Glutamatergic neuron (in vitro differentiated cells): Measurements from ENCODE around the gene C1orf50. TPM values are rescaled to one million over a fixed set of nuclear protein-coding genes. Genes with fewer than 3 reads are reported as not detected.

Experiments used
- DNase-seq: peaks from one replicate; pipeline ENCODE4 v3.0.0; 2022
- H3K27ac Mint-ChIP-seq: one replicate; pipeline ENCODE4 v1.8.0; 2020; ENCODE audit warnings: mild to moderate bottlenecking, mixed read lengths, inconsistent platforms; ENCODE audit not compliant: unreplicated experiment
- H3K27me3 Mint-ChIP-seq: one replicate; pipeline ENCODE4 v1.8.0; 2020; ENCODE audit warnings: mild to moderate bottlenecking, moderate library complexity, mixed read lengths, inconsistent platforms; ENCODE audit not compliant: unreplicated experiment
- H3K36me3 Mint-ChIP-seq: one replicate; pipeline ENCODE4 v1.8.0; 2020; ENCODE audit warnings: mild to moderate bottlenecking, mixed read lengths, inconsistent platforms; ENCODE audit not compliant: unreplicated experiment
- H3K4me1 Mint-ChIP-seq: one replicate; pipeline ENCODE4 v1.8.0; 2020; ENCODE audit warnings: mild to moderate bottlenecking, low read depth, mixed read lengths, inconsistent platforms; ENCODE audit not compliant: unreplicated experiment
- H3K4me3 Mint-ChIP-seq: one replicate; pipeline ENCODE4 v1.8.0; 2020; ENCODE audit warnings: mild to moderate bottlenecking, mixed read lengths, inconsistent platforms; ENCODE audit not compliant: unreplicated experiment
- H3K9me3 Mint-ChIP-seq: one replicate; pipeline ENCODE4 v1.8.0; 2020; ENCODE audit warnings: mild to moderate bottlenecking, moderate library complexity, mixed read lengths, inconsistent platforms; ENCODE audit not compliant: unreplicated experiment
- total RNA-seq: library from RNA; stranded (reverse); fragmentation: NEBNext Ultra II Directional; extraction: Animal tissue kit (Norgen Biotek cat#: 25700); gene quantifications from one replicate; pipeline ENCODE4 v1.2.1, GENCODE V29; 2021; ENCODE audit not compliant: unreplicated experiment
- TF ChIP-seq, protein P1 (sequence below): fragments of 200-600 bp; sonication (generic); IDR thresholded peaks from one replicate; pipeline ENCODE4 v1.5.0; 2021; ENCODE audit not compliant: partially characterized antibody, unreplicated experiment

C1orf50 gene
- total RNA-seq, 1 donor from 2014 or later: 21.6 TPM

DNA sequence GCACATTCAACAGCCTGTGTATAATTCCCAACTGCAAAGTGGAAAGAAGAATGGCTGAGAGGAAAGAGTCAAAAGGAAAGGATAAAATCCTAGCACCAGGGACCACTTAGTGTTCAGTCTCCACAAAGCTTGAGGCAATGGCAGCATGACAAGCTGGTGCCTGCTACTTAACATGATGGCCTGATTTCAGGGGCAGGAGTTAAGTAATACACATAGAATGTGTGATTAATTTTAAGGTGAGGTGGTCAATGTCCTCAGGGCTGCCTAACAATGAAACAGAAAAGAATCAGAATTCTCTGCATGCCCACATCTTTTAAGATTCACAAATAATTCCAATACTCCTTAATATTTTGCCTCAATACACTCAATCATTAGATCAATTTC lies 9.2 kb upstream of the C1orf50 start:
- peak overlapping the region; percentile 99 for H3K27ac Mint-ChIP-seq
- peaks cover 8% of the 10 kb centered on the region for H3K27me3 Mint-ChIP-seq

DNA sequence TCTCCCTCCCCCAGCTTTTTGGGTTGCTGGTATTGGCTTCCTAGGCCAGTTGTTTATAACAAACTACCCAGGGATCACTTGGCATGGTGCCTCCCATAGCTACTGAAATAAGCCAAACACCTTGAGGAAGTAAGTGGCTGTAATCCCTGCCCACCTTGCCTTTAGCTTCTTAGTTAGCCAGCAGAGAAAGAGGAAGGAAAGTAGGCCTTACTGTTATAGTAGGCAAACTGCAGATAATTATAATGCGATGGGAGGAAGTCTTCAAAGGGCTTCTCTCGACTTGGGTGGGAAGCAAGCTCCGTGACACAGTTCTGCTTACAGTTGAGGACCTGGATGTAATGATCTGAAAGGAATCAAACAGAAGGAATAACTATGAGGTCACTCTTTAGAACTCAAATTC lies 8.4 kb upstream of the C1orf50 start:
- H3K27ac Mint-ChIP-seq: peak overlapping the region; percentile 78
- peak overlapping the region; percentile 12 for H3K4me3 Mint-ChIP-seq
- peaks cover 8% of the 10 kb centered on the region for H3K27me3 Mint-ChIP-seq
- peaks cover 5% of the 10 kb centered on the region for H3K9me3 Mint-ChIP-seq
- TF ChIP-seq, protein P1, sequence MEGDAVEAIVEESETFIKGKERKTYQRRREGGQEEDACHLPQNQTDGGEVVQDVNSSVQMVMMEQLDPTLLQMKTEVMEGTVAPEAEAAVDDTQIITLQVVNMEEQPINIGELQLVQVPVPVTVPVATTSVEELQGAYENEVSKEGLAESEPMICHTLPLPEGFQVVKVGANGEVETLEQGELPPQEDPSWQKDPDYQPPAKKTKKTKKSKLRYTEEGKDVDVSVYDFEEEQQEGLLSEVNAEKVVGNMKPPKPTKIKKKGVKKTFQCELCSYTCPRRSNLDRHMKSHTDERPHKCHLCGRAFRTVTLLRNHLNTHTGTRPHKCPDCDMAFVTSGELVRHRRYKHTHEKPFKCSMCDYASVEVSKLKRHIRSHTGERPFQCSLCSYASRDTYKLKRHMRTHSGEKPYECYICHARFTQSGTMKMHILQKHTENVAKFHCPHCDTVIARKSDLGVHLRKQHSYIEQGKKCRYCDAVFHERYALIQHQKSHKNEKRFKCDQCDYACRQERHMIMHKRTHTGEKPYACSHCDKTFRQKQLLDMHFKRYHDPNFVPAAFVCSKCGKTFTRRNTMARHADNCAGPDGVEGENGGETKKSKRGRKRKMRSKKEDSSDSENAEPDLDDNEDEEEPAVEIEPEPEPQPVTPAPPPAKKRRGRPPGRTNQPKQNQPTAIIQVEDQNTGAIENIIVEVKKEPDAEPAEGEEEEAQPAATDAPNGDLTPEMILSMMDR: no peak
- H3K36me3 Mint-ChIP-seq: peaks cover 12% of the 10 kb centered on the region
- DNase-seq: no peak
- peaks cover 19% of the 10 kb centered on the region for H3K4me1 Mint-ChIP-seq

More for the DNA sequence above, 9.2 kb upstream of the C1orf50 start:
- no peak for DNase-seq
- Mint-ChIP-seq H3K9me3 (peaks cover 5% of the 10 kb centered on the region), H3K36me3 (peaks cover 16% of the 10 kb centered on the region), H3K4me3 (peak overlapping the region; percentile 55), H3K4me1 (peaks cover 19% of the 10 kb centered on the region)
- TF ChIP-seq, protein P1: no peak

GRCh38 chr1:42759114-42759513 lies 7.9 kb upstream of the C1orf50 start:
- Mint-ChIP-seq H3K27me3 (peaks cover 6% of the 10 kb centered on the region), H3K4me3 (no peak overlapping the region), H3K36me3 (peaks cover 7% of the 10 kb centered on the region), H3K9me3 (peaks cover 3% of the 10 kb centered on the region), H3K27ac (peak overlapping the region; percentile 78), H3K4me1 (peaks cover 19% of the 10 kb centered on the region)
- TF ChIP-seq, protein P1: no peak
- DNase-seq: no peak

GRCh38 chr1:42761567-42761966 lies 5.5 kb upstream of the C1orf50 start:
- Mint-ChIP-seq H3K27ac (no peak overlapping the region), H3K36me3 (no peaks in the 10 kb centered on the region), H3K9me3 (peaks cover 3% of the 10 kb centered on the region), H3K4me3 (no peak overlapping the region), H3K4me1 (peaks cover 19% of the 10 kb centered on the region), H3K27me3 (peaks cover 4% of the 10 kb centered on the region)
- no peak for DNase-seq
- TF ChIP-seq, protein P1: no peak

DNA sequence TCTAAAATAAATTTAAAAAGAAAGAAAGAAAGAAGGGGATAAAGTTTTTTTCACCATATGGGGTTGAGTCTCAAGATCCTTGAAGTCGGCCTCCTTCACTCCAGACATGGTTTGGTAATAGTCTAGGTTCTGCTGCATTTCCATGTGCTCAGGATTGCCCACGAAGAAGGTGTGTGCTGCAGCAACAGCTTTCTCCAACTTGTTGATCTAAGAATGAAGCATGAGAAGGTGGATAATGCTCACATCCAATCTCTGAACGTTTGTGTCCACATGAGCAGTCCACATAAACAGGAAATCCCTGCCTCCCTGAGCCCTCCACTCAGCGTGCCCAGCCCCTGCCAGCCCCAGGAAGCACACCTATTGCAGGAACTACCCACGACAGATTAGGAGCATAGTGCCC lies 4.8 kb upstream of the C1orf50 start:
- DNase-seq: no peak
- TF ChIP-seq, protein P1: no peak
- peaks cover 12% of the 10 kb centered on the region for H3K4me1 Mint-ChIP-seq
- H3K36me3 Mint-ChIP-seq: no peaks in the 10 kb centered on the region
- no peaks in the 10 kb centered on the region for H3K9me3 Mint-ChIP-seq
- H3K4me3 Mint-ChIP-seq: no peak overlapping the region
- no peak overlapping the region for H3K27ac Mint-ChIP-seq
- peaks cover 6% of the 10 kb centered on the region for H3K27me3 Mint-ChIP-seq
